ENCODE data around the gene EFS. TPM values are rescaled to one million over a fixed set of nuclear protein-coding genes. Genes with fewer than 3 reads are reported as not detected.

Gene EFS
- polyA plus RNA-seq, 1 donor (not counting 4 experiments of a cell fraction or from before 2014, with no cell fraction given): 1.4 TPM

- no peaks in the 10 kb centered on the region for H3K9me3 ChIP-seq (ENCODE audit: control insufficient read depth, low read depth, low read length)
- FAIRE-seq: no peak
- H3K27ac ChIP-seq (ENCODE audit: control insufficient read depth, insufficient read depth, low read length): no peak overlapping the region
- DNase-seq (ENCODE audit: low read depth, low spot score): no peak
- H2AFZ ChIP-seq (ENCODE audit: control insufficient read depth, low read length): no peak overlapping the region
- no peak overlapping the region for H3K9ac ChIP-seq (ENCODE audit: control insufficient read depth, extremely low read depth, insufficient read depth, low read length)
- no peaks in the 10 kb centered on the region for H4K20me1 ChIP-seq (ENCODE audit: control insufficient read depth, extremely low read depth, insufficient read depth, low read length)
- no peaks in the 10 kb centered on the region for H3K4me1 ChIP-seq (ENCODE audit: control insufficient read depth, extremely low read depth, insufficient read depth, low read length)
- dilution Hi-C loops (cut with MboI; ENCODE audit: extremely low pct_ligation_motif_present, low sequenced_read_pairs): no loop called here
- H3K4me3 ChIP-seq (ENCODE audit: control insufficient read depth in 2 of 3, extremely low read depth in 1 of 3, insufficient read depth in 2 of 3, low read depth in 1 of 3, low read length in 3 of 3): no peak overlapping the region
- TF ChIP-seq EZH2 (IDR thresholded peaks at IDR 0.05; ENCODE audit: low read length) (no peak), CTCF (optimal IDR thresholded peaks at IDR 0.05 in 1 of 3, IDR thresholded peaks at IDR 0.05 in 1 of 3, conservative IDR thresholded peaks at IDR 0.05 in 1 of 3; ENCODE audit: extremely low read depth in 1 of 3, insufficient read depth in 2 of 3, low read length in 3 of 3) (no peak)
- H3K4me2 ChIP-seq (ENCODE audit: control insufficient read depth, extremely low read depth, insufficient read depth, low read depth, low read length): no peak overlapping the region
- H3K27me3 ChIP-seq (ENCODE audit: control insufficient read depth, extremely low read depth, insufficient read depth, low read length): peaks cover 7% of the 10 kb centered on the region
- H3K36me3 ChIP-seq (ENCODE audit: control insufficient read depth in 2 of 2, extremely low read depth in 1 of 2, insufficient read depth in 2 of 2, low read length in 2 of 2): no peaks in the 10 kb centered on the region
- H3K9me1 ChIP-seq (ENCODE audit: control insufficient read depth, extremely low read depth, insufficient read depth, low read length): no peaks in the 10 kb centered on the region
- H3K79me2 ChIP-seq (ENCODE audit: control insufficient read depth, insufficient read depth, low read length): no peaks in the 10 kb centered on the region
These were observed 10.7 kb upstream of the EFS start for GRCh38 chr14:23375527-23376251.

GRCh38 chr14:23373041-23373440 lies 8.1 kb upstream of the EFS start:
- H3K9me1 ChIP-seq (ENCODE audit: control insufficient read depth, extremely low read depth, insufficient read depth, low read length): no peaks in the 10 kb centered on the region
- H3K27ac ChIP-seq (ENCODE audit: control insufficient read depth, insufficient read depth, low read length): no peak overlapping the region
- H3K27me3 ChIP-seq (ENCODE audit: control insufficient read depth, extremely low read depth, insufficient read depth, low read length): no peaks in the 10 kb centered on the region
- DNase-seq (ENCODE audit: low read depth, low spot score) (no peak), FAIRE-seq (no peak)
- H3K9ac ChIP-seq (ENCODE audit: control insufficient read depth, extremely low read depth, insufficient read depth, low read length): no peak overlapping the region
- H3K4me1 ChIP-seq (ENCODE audit: control insufficient read depth, extremely low read depth, insufficient read depth, low read length): no peaks in the 10 kb centered on the region
- H3K4me3 ChIP-seq (ENCODE audit: control insufficient read depth in 2 of 3, extremely low read depth in 1 of 3, insufficient read depth in 2 of 3, low read depth in 1 of 3, low read length in 3 of 3): no peak overlapping the region
- H3K79me2 ChIP-seq (ENCODE audit: control insufficient read depth, insufficient read depth, low read length): no peaks in the 10 kb centered on the region
- H3K9me3 ChIP-seq (ENCODE audit: control insufficient read depth, low read depth, low read length): no peaks in the 10 kb centered on the region
- no peak overlapping the region for H3K4me2 ChIP-seq (ENCODE audit: control insufficient read depth, extremely low read depth, insufficient read depth, low read depth, low read length)
- dilution Hi-C loops (cut with MboI; ENCODE audit: extremely low pct_ligation_motif_present, low sequenced_read_pairs): no loop called here
- H3K36me3 ChIP-seq (ENCODE audit: control insufficient read depth in 2 of 2, extremely low read depth in 1 of 2, insufficient read depth in 2 of 2, low read length in 2 of 2): no peaks in the 10 kb centered on the region
- H2AFZ ChIP-seq (ENCODE audit: control insufficient read depth, low read length): no peak overlapping the region
- TF ChIP-seq EZH2 (IDR thresholded peaks at IDR 0.05; ENCODE audit: low read length) (no peak), CTCF (optimal IDR thresholded peaks at IDR 0.05 in 1 of 3, IDR thresholded peaks at IDR 0.05 in 1 of 3, conservative IDR thresholded peaks at IDR 0.05 in 1 of 3; ENCODE audit: extremely low read depth in 1 of 3, insufficient read depth in 2 of 3, low read length in 3 of 3) (no peak)
- H4K20me1 ChIP-seq (ENCODE audit: control insufficient read depth, extremely low read depth, insufficient read depth, low read length): no peaks in the 10 kb centered on the region
